ENCODE measurements around the gene PTPN14. TPM values are rescaled to one million over a fixed set of nuclear protein-coding genes. Genes with fewer than 3 reads are reported as not detected.

Gene PTPN14
- total and polyA plus RNA-seq, 4 donors: 7.3 to 50.5 (median 28.2) TPM

- no peak for DNase-seq
- no peaks in the 10 kb centered on the region for H3K36me3 ChIP-seq (ENCODE audit: control insufficient read depth in 1 of 2, insufficient read depth in 2 of 2, low read length in 1 of 2)
- H3K9me3 ChIP-seq (ENCODE audit: control insufficient read depth, low read length): no peaks in the 10 kb centered on the region
- intact Hi-C loops (cut with DNase I): no loop called here
- H3K4me1 ChIP-seq (ENCODE audit: control insufficient read depth in 1 of 2, insufficient read depth in 2 of 2, low read length in 2 of 2): peaks cover 3 to 7% of the 10 kb centered on the region in 2 donors
- H3K27ac ChIP-seq (ENCODE audit: low read depth in 1 of 2, low read length in 2 of 2): no peak overlapping the region
- H3K27me3 ChIP-seq (ENCODE audit: control insufficient read depth in 1 of 2, insufficient read depth in 2 of 2, low read length in 1 of 2): no peaks in the 10 kb centered on the region
- no peak overlapping the region for H3K4me3 ChIP-seq (ENCODE audit: low read length in 2 of 2)
- no peak for ATAC-seq (ENCODE audit: low FRiP score)
Measured at GRCh38 chr1:214547747-214548146, 3.7 kb downstream of the PTPN14 start.

GRCh38 chr1:214546886-214547641 lies 4.3 kb downstream of the PTPN14 start:
- Histone ChIP-seq H3K36me3 (ENCODE audit: control insufficient read depth in 1 of 2, insufficient read depth in 2 of 2, low read length in 1 of 2) (no peaks in the 10 kb centered on the region), H3K27ac (ENCODE audit: low read depth in 1 of 2, low read length in 2 of 2) (no peak overlapping the region), H3K9me3 (ENCODE audit: control insufficient read depth, low read length) (no peaks in the 10 kb centered on the region), H3K4me1 (ENCODE audit: control insufficient read depth in 1 of 2, insufficient read depth in 2 of 2, low read length in 2 of 2) (peaks cover 3 to 7% of the 10 kb centered on the region in 2 donors), H3K27me3 (ENCODE audit: control insufficient read depth in 1 of 2, insufficient read depth in 2 of 2, low read length in 1 of 2) (no peaks in the 10 kb centered on the region), H3K4me3 (ENCODE audit: low read length in 2 of 2) (no peak overlapping the region)
- WGBS, 2 donors: 68 to 77% methylated on average over 6 of the region's 6 CpGs
- DNase-seq (no peak), ATAC-seq (ENCODE audit: low FRiP score) (no peak)
- intact Hi-C loops (cut with DNase I): no loop called here

GRCh38 chr1:214546084-214546483 lies 5.3 kb downstream of the PTPN14 start:
- Histone ChIP-seq H3K27me3 (ENCODE audit: control insufficient read depth in 1 of 2, insufficient read depth in 2 of 2, low read length in 1 of 2) (no peaks in the 10 kb centered on the region), H3K4me3 (ENCODE audit: low read length in 2 of 2) (no peak overlapping the region), H3K27ac (ENCODE audit: low read depth in 1 of 2, low read length in 2 of 2) (no peak overlapping the region), H3K36me3 (ENCODE audit: control insufficient read depth in 1 of 2, insufficient read depth in 2 of 2, low read length in 1 of 2) (no peaks in the 10 kb centered on the region), H3K4me1 (ENCODE audit: control insufficient read depth in 1 of 2, insufficient read depth in 2 of 2, low read length in 2 of 2) (peaks cover 3 to 7% of the 10 kb centered on the region in 2 donors), H3K9me3 (ENCODE audit: control insufficient read depth, low read length) (no peaks in the 10 kb centered on the region)
- intact Hi-C loops (cut with DNase I): no loop called here
- 87 to 89% methylated on average over 4 of the region's 4 CpGs for WGBS, 2 donors
- no peak for ATAC-seq (ENCODE audit: low FRiP score)
- DNase-seq: no peak

- no peaks in the 10 kb centered on the region for H3K36me3 ChIP-seq (ENCODE audit: control insufficient read depth in 1 of 2, insufficient read depth in 2 of 2, low read length in 1 of 2)
- peaks cover 3 to 7% of the 10 kb centered on the region in 2 donors for H3K4me1 ChIP-seq (ENCODE audit: control insufficient read depth in 1 of 2, insufficient read depth in 2 of 2, low read length in 2 of 2)
- no peak overlapping the region for H3K4me3 ChIP-seq (ENCODE audit: low read length in 2 of 2)
- H3K27ac ChIP-seq (ENCODE audit: low read depth in 1 of 2, low read length in 2 of 2): no peak overlapping the region
- no peaks in the 10 kb centered on the region for H3K27me3 ChIP-seq (ENCODE audit: control insufficient read depth in 1 of 2, insufficient read depth in 2 of 2, low read length in 1 of 2)
- no peaks in the 10 kb centered on the region for H3K9me3 ChIP-seq (ENCODE audit: control insufficient read depth, low read length)
- ATAC-seq (ENCODE audit: low FRiP score): no peak
- intact Hi-C loops (cut with DNase I): no loop called here
- DNase-seq: no peak
- 46 to 54% methylated on average over 2 of the region's 2 CpGs for WGBS, 2 donors
Measured at GRCh38 chr1:214545293-214545692, 6.1 kb downstream of the PTPN14 start.

- intact Hi-C loops (cut with DNase I): no loop called here
- WGBS, 2 donors: 93 to 100% methylated on average over 1 of the region's 1 CpG
Measured at GRCh38 chr1:214544791-214545190, 6.6 kb downstream of the PTPN14 start.

GRCh38 chr1:214542275-214543199 lies 8.9 kb downstream of the PTPN14 start:
- H3K9me3 ChIP-seq (ENCODE audit: control insufficient read depth, low read length): no peaks in the 10 kb centered on the region
- no peak overlapping the region for H3K4me3 ChIP-seq (ENCODE audit: low read length in 2 of 2)
- H3K36me3 ChIP-seq (ENCODE audit: control insufficient read depth in 1 of 2, insufficient read depth in 2 of 2, low read length in 1 of 2): no peaks in the 10 kb centered on the region
- no peaks in the 10 kb centered on the region for H3K27me3 ChIP-seq (ENCODE audit: control insufficient read depth in 1 of 2, insufficient read depth in 2 of 2, low read length in 1 of 2)
- DNase-seq (no peak), ATAC-seq (ENCODE audit: low FRiP score) (peak; percentile 38)
- intact Hi-C loops (cut with DNase I): no loop called here
- WGBS, 2 donors: 78 to 80% methylated on average over 11 of the region's 11 CpGs
- peaks cover 3 to 7% of the 10 kb centered on the region in 2 donors for H3K4me1 ChIP-seq (ENCODE audit: control insufficient read depth in 1 of 2, insufficient read depth in 2 of 2, low read length in 2 of 2)
- no peak overlapping the region for H3K27ac ChIP-seq (ENCODE audit: low read depth in 1 of 2, low read length in 2 of 2)

More at GRCh38 chr1:214544791-214545190, 6.6 kb downstream of the PTPN14 start:
- peaks cover 3 to 7% of the 10 kb centered on the region in 2 donors for H3K4me1 ChIP-seq (ENCODE audit: control insufficient read depth in 1 of 2, insufficient read depth in 2 of 2, low read length in 2 of 2)
- H3K36me3 ChIP-seq (ENCODE audit: control insufficient read depth in 1 of 2, insufficient read depth in 2 of 2, low read length in 1 of 2): no peaks in the 10 kb centered on the region
- no peaks in the 10 kb centered on the region for H3K27me3 ChIP-seq (ENCODE audit: control insufficient read depth in 1 of 2, insufficient read depth in 2 of 2, low read length in 1 of 2)
- H3K27ac ChIP-seq (ENCODE audit: low read depth in 1 of 2, low read length in 2 of 2): no peak overlapping the region
- DNase-seq (no peak), ATAC-seq (ENCODE audit: low FRiP score) (no peak)
- H3K4me3 ChIP-seq (ENCODE audit: low read length in 2 of 2): no peak overlapping the region
- no peaks in the 10 kb centered on the region for H3K9me3 ChIP-seq (ENCODE audit: control insufficient read depth, low read length)

- no peak for ATAC-seq (ENCODE audit: low FRiP score)
- intact Hi-C loops (cut with DNase I): no loop called here
- Histone ChIP-seq H3K4me3 (ENCODE audit: low read length in 2 of 2) (no peak overlapping the region), H3K9me3 (ENCODE audit: control insufficient read depth, low read length) (no peaks in the 10 kb centered on the region), H3K36me3 (ENCODE audit: control insufficient read depth in 1 of 2, insufficient read depth in 2 of 2, low read length in 1 of 2) (no peaks in the 10 kb centered on the region), H3K27ac (ENCODE audit: low read depth in 1 of 2, low read length in 2 of 2) (no peak overlapping the region), H3K27me3 (ENCODE audit: control insufficient read depth in 1 of 2, insufficient read depth in 2 of 2, low read length in 1 of 2) (no peaks in the 10 kb centered on the region), H3K4me1 (ENCODE audit: control insufficient read depth in 1 of 2, insufficient read depth in 2 of 2, low read length in 2 of 2) (peaks cover 7% of the 10 kb centered on the region in 2 donors)
- 49 to 51% methylated on average over 2 of the region's 2 CpGs for WGBS, 2 donors
- DNase-seq: no peak
Measured at GRCh38 chr1:214541693-214542092, 9.7 kb downstream of the PTPN14 start.

- H3K36me3 ChIP-seq (ENCODE audit: control insufficient read depth in 1 of 2, insufficient read depth in 2 of 2, low read length in 1 of 2): no peaks in the 10 kb centered on the region
- ATAC-seq (ENCODE audit: low FRiP score): no peak
- no peak for DNase-seq
- 96 to 99% methylated on average over 2 of the region's 2 CpGs for WGBS, 2 donors
- H3K27me3 ChIP-seq (ENCODE audit: control insufficient read depth in 1 of 2, insufficient read depth in 2 of 2, low read length in 1 of 2): no peaks in the 10 kb centered on the region
- H3K4me1 ChIP-seq (ENCODE audit: control insufficient read depth in 1 of 2, insufficient read depth in 2 of 2, low read length in 2 of 2): peaks cover 7% of the 10 kb centered on the region in 2 donors
- intact Hi-C loops (cut with DNase I): no loop called here
- no peak overlapping the region for H3K4me3 ChIP-seq (ENCODE audit: low read length in 2 of 2)
- no peaks in the 10 kb centered on the region for H3K9me3 ChIP-seq (ENCODE audit: control insufficient read depth, low read length)
- H3K27ac ChIP-seq (ENCODE audit: low read depth in 1 of 2, low read length in 2 of 2): no peak overlapping the region
Measured at GRCh38 chr1:214541206-214541605, 10.2 kb downstream of the PTPN14 start.

Measured in aorta (tissue), 5 donors.